ENCODE data around the gene ADAMTS16.

DNA sequence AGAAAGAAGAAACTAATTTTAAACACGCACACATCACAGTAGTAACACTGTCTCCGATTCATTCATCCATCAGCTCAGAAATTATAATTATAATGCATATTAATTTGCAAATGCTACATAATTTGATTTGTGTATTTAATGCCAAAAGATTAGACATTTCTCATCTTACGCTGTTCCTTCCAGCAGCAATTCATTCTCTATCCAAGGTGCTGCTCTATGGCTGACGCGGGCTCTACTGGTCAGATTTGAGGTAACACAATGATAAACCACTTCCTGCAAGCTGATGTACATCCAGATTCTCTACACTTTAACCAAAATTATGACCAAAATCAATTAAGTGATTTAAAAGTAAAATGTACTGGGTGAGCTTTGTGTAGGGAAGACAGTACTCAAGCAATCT is 204.5 kb downstream of the ADAMTS16 start:
- TF ChIP-seq, protein P1, sequence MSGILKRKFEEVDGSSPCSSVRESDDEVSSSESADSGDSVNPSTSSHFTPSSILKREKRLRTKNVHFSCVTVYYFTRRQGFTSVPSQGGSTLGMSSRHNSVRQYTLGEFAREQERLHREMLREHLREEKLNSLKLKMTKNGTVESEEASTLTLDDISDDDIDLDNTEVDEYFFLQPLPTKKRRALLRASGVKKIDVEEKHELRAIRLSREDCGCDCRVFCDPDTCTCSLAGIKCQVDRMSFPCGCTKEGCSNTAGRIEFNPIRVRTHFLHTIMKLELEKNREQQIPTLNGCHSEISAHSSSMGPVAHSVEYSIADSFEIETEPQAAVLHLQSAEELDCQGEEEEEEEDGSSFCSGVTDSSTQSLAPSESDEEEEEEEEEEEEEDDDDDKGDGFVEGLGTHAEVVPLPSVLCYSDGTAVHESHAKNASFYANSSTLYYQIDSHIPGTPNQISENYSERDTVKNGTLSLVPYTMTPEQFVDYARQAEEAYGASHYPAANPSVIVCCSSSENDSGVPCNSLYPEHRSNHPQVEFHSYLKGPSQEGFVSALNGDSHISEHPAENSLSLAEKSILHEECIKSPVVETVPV (CRISPR knock-in tag; IDR thresholded peaks at IDR 0.05): no peak
- no peak for TF ChIP-seq ZC3H10 (CRISPR knock-in tag; IDR thresholded peaks at IDR 0.05)
- TF ChIP-seq ZFP30 (CRISPR knock-in tag; IDR thresholded peaks at IDR 0.05): no peak

Data from SK-N-SH treated with all-trans-retinoic acid at 6 μM for 48 hours (cell line).